DND-41 (cell line): ENCODE results near the gene MAP4K3.
A peak's percentile ranks its signal among the peaks of the same experiment; 100 is the strongest.

Experiments
- ATAC-seq: fragments of 200-7000 bp; cut with Tn5 transposase; 3 replicates; pipeline ENCODE4 v1.9.1; 2021; ENCODE audit warnings: low read depth; ENCODE audit not compliant: insufficient read depth
- DNase-seq: peaks from one replicate; pipeline ENCODE4 v3.0.0-alpha.2; 2020
- H2AFZ ChIP-seq: 2 replicates; pipeline ENCODE4 v1.6.0; 2012; ENCODE audit warnings: low read depth, low read length
- H3K27ac ChIP-seq: 2 replicates; pipeline ENCODE4 v1.5.1; 2012; ENCODE audit warnings: low read length, inconsistent platforms
- H3K27me3 ChIP-seq: fragments of 200-600 bp; sonication (generic); 2 replicates; pipeline ENCODE4 v1.6.0; 2012; ENCODE audit warnings: low read length, mild to moderate bottlenecking, inconsistent platforms; ENCODE audit not compliant: insufficient read depth, poor library complexity
- H3K36me3 ChIP-seq: 2 replicates; pipeline ENCODE4 v1.5.1; 2012; ENCODE audit warnings: low read length, inconsistent platforms; ENCODE audit not compliant: insufficient read depth
- H3K4me1 ChIP-seq: 2 replicates; pipeline ENCODE4 v1.5.1; 2012; ENCODE audit warnings: mild to moderate bottlenecking, low read length; ENCODE audit not compliant: insufficient read depth
- H3K4me2 ChIP-seq: 2 replicates; pipeline ENCODE4 v1.6.0; 2012; ENCODE audit warnings: mild to moderate bottlenecking, moderate library complexity, low read length, inconsistent platforms; ENCODE audit not compliant: insufficient read depth
- H3K4me3 ChIP-seq, 2 experiments: fragments of 200-600 bp in 1 of 2; shearing (Covaris generic) in 1 of 2; 2 replicates each; pipeline ENCODE4 v1.5.1; 2012 to 2016; ENCODE audit warnings: inconsistent platforms in 2 of 2, low read length in 2 of 2, mild to moderate bottlenecking in 2 of 2, low read depth in 1 of 2, moderate library complexity in 1 of 2
- H3K79me2 ChIP-seq: 2 replicates; pipeline ENCODE4 v1.6.0; 2012; ENCODE audit warnings: low read length, inconsistent platforms; ENCODE audit not compliant: insufficient read depth
- H3K9ac ChIP-seq: 2 replicates; pipeline ENCODE4 v1.6.0; 2012; ENCODE audit warnings: low read depth, mild to moderate bottlenecking, inconsistent platforms, low read length, moderate library complexity
- H3K9me3 ChIP-seq: 2 replicates; pipeline ENCODE4 v1.5.1; 2012; ENCODE audit warnings: low read length, moderate library complexity, mild to moderate bottlenecking, inconsistent platforms; ENCODE audit not compliant: insufficient read depth, severe bottlenecking
- H4K20me1 ChIP-seq: 2 replicates; pipeline ENCODE4 v1.6.0; 2012; ENCODE audit warnings: low read length; ENCODE audit not compliant: insufficient read depth
- CTCF ChIP-seq: IDR thresholded peaks from 2 replicates; pipeline ENCODE4 v1.5.1; 2012; ENCODE audit warnings: borderline replicate concordance, low read length, moderate library complexity, mild to moderate bottlenecking; ENCODE audit not compliant: poor library complexity, severe bottlenecking; ENCODE audit errors: extremely low read depth
- EZH2 ChIP-seq: IDR thresholded peaks from 3 replicates; pipeline ENCODE4 v1.6.1; 2012; ENCODE audit warnings: borderline replicate concordance, low read depth, mild to moderate bottlenecking, moderate library complexity, low read length, inconsistent platforms; ENCODE audit not compliant: severe bottlenecking

The MAP4K3 gene

GRCh38 chr2:39266916-39267434 lies 170.1 kb downstream of the MAP4K3 start:
- H3K4me2 ChIP-seq, result no peak overlapping the region
- TF ChIP-seq CTCF (no peak), EZH2 (no peak)
- no peak overlapping the region for H3K27ac ChIP-seq
- no peaks in the 10 kb centered on the region for H3K79me2 ChIP-seq
- H3K36me3 ChIP-seq, result peaks cover 31% of the 10 kb centered on the region; the same call in 1 of the 2 replicates
- no peaks in the 10 kb centered on the region for H3K27me3 ChIP-seq
- ATAC-seq (no peak), DNase-seq (no peak)
- no peaks in the 10 kb centered on the region for H3K4me1 ChIP-seq
- H3K9me3 ChIP-seq, result no peaks in the 10 kb centered on the region
- H4K20me1 ChIP-seq, result no peaks in the 10 kb centered on the region
- no peak overlapping the region for H2AFZ ChIP-seq
- no peak overlapping the region for H3K9ac ChIP-seq
- no peak overlapping the region for H3K4me3 ChIP-seq

- H3K27ac ChIP-seq, result no peak overlapping the region
Observed at GRCh38 chr2:39266139-39266805, 170.8 kb downstream of the MAP4K3 start.

GRCh38 chr2:39265315-39265714 lies 171.8 kb downstream of the MAP4K3 start:
- Histone ChIP-seq H3K79me2 (no peaks in the 10 kb centered on the region), H3K36me3 (peaks cover 29% of the 10 kb centered on the region; the same call in 1 of the 2 replicates), H3K27ac (no peak overlapping the region), H4K20me1 (no peaks in the 10 kb centered on the region), H3K4me3 (no peak overlapping the region), H3K4me1 (no peaks in the 10 kb centered on the region), H3K27me3 (no peaks in the 10 kb centered on the region), H3K9me3 (no peaks in the 10 kb centered on the region), H2AFZ (no peak overlapping the region), H3K9ac (no peak overlapping the region), H3K4me2 (no peak overlapping the region)
- ATAC-seq (no peak), DNase-seq (no peak)
- TF ChIP-seq CTCF (no peak), EZH2 (no peak)

More at GRCh38 chr2:39266139-39266805, 170.8 kb downstream of the MAP4K3 start:
- Histone ChIP-seq H3K9me3 (no peaks in the 10 kb centered on the region), H3K4me3 (no peak overlapping the region), H3K36me3 (peaks cover 27% of the 10 kb centered on the region; the same call in 1 of the 2 replicates), H3K79me2 (no peaks in the 10 kb centered on the region), H3K27me3 (no peaks in the 10 kb centered on the region), H3K9ac (no peak overlapping the region), H2AFZ (no peak overlapping the region), H4K20me1 (no peaks in the 10 kb centered on the region), H3K4me1 (no peaks in the 10 kb centered on the region), H3K4me2 (no peak overlapping the region)
- ATAC-seq (peak; percentile 57; the same call in 2 of the 3 replicates), DNase-seq (no peak)
- TF ChIP-seq CTCF, result no peak
- TF ChIP-seq EZH2, result no peak
